GM18517 (cell line): Measurements from ENCODE around the gene IGFBP4.

Source experiments
- ATAC-seq: cut with Tn5 transposase; IDR thresholded peaks from one replicate; pipeline ENCODE4 v1.9.1; 2021; ENCODE audit warnings: mild to moderate bottlenecking, moderate library complexity; ENCODE audit not compliant: unreplicated experiment

IGFBP4 gene

DNA sequence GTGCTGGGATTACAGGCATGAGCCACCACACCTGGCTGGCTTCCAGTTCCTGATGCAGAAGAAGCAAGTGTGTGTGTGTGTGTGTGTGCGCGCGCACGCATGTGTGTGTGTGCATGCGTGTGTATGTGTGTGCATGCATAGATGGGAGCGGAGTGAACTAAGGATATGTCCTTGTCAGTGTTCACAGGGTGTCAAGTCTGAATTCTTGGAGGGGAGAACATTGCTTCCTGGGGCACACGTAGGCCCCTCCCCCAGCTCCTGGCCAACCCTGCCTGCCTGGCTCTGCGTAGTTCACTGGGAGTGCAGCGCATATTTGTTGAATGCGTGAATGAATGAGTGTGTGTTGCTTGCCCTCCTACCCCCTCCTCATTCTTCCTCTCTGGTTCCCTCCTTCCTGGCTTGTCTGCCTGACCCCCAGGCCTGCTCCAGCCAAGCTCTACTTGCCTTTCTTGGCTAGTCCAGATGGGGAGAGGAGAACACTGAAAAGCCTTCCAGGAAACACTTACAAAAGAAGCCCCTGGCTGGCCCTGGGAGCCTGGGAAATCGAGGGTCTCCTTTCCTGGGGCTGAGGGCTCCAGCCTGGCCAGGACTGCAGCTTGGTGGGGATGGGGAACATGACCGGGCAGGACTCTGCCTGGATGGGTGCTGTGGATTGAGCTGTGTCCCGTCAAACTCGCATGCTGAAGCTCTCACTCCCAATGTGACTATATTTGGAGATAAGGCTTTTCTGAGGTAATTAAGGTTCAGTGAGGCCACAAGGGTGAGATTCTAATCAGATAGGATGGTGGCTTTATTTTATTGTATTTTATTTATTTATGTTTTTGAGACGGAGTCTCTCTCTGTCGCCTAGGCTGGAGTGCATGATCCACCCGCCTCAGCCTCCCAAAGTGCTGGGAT, 27.9 kb downstream of the IGFBP4 start:
- no peak for ATAC-seq

DNA sequence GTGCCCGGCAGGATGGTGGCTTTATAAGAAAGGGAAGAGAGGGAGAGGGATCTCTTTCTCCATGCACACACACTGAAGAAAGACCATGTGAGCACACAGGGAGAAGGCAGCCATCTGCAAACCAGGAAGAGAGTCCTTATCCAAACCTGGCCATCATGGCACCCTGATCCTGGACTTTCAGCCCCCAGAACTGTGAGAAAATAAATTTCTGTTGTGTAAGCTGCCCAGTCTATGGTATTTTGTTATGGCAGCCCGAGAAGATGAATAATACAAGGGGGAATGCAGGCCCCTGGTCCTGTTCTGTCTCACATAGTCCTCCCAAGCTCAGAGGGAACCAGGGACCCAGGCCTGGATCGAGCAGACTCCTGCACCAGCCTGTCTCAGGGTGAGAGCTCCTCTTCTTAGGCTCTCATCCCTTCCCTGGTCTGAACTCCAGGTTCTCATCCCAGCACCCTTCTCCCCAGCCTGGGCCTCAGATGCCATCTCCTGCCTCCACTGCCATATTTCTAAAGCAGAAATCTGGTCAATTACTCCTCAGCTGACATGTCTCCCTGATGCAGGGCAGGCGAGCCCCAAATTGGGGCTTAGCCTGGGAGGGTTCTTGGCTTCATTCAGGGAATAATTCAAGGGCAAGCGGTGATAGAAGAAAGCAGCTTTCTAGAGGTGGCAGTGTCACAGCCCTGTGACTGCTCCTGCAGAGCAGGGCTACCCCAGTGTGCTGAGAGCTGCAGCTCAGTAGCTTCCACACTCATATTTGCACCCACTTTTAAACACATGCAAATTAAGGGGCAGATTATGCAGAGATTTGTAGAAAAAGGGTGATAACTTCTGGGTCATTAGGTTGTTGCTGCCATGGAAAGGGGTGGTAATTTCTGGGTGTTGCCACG, 28.8 kb downstream of the IGFBP4 start:
- ATAC-seq, result no peak

DNA sequence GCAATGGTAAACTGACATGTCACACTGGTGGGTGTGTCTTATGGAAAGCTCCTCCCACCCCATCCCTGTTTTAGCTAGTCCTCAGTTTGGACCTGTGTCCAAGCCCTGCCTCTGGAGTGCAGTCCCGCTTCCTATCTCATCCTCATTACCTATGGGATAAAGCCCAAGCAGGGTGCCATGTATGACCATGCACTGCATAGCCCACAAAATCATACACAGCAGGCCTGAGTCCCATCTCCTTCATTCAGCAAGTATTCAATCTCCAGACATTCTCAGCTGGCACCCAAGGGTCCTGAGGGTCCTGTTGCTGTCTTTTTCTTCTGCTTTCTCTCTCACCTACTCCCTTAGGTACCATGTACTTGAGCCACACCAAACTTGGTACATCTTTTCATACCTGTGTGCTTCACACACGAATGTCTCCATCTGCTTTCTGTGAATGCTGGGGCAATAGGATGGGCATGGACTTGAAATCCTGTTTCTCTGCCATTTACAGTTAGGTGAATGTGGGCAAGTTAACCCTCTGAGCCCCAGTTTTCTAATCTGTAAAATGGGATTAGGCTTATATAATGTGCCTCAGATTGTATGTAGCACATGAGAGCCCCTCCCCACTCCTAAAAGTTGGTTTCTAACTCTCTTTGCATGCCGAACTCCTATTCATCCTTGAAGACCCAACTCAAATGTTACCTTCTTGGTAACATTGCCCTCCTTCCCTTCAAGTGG, 29.6 kb downstream of the IGFBP4 start:
- no peak for ATAC-seq

DNA sequence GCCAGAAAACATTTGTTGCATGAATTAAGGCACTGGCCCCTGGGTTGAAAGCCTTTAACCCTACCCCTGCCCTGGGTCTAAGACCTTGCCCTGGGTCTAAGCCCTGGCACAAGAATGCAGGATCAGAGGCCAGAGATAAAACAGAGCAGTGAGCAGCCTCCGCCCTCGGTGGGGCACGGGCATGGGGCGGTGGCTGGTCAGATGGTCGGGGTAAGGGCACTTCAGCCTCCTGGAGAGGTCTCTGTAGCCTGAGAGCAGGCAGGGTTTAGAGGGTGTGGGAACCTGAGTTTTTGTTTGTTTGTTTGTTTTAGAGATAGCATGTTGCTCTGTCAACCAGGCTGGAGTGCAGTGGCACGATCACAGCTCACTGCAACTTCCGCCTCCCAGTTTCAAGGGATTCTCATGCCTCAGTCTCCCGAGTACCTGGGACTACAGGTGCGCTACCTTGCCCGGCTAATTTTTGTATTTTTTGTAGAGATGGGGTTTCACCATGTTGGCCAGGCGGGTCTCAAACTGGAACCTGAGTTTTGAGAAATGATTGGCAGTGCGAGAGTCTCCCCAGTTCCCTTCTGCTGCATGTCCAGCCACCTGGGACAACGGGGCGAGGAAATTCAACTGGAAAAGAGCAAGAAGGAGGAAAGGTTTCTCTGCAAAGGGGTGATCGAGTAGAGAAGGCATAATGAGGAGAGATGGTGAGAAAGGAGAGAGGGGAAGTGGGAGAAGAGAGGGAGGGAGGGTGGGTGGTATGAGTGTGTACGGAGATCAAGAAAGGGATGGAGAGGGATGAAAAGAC, 30.5 kb downstream of the IGFBP4 start:
- ATAC-seq, result no peak

DNA sequence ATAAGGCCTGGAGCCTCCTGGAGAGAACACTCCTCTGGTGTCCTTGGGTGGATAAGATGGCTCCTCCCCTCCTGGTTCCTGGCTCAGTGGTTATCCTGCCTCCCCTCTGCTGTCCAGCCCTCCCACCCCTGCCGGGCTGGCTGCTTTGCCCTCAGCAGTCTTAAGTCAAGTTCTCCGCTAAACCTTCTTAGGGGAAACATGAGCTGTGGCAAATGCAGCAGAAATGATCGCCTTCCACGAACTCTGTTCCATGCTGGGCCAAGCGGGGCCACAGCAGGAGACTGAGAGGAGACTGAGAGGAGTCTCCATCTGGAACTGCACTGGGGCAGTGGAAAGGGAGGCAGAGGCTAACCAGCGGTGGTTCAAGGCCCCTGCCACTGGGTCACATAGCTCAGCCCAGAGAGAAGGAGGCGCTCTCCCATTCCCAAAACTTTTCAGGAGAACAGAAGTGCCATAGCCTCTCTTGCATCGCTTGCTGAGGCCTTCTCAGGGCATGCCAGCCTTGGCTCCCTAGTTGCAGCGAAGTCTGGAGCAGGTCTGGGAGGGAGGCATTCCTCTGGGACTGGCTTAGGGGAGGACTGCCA, 31.3 kb downstream of the IGFBP4 start:
- no peak for ATAC-seq

DNA sequence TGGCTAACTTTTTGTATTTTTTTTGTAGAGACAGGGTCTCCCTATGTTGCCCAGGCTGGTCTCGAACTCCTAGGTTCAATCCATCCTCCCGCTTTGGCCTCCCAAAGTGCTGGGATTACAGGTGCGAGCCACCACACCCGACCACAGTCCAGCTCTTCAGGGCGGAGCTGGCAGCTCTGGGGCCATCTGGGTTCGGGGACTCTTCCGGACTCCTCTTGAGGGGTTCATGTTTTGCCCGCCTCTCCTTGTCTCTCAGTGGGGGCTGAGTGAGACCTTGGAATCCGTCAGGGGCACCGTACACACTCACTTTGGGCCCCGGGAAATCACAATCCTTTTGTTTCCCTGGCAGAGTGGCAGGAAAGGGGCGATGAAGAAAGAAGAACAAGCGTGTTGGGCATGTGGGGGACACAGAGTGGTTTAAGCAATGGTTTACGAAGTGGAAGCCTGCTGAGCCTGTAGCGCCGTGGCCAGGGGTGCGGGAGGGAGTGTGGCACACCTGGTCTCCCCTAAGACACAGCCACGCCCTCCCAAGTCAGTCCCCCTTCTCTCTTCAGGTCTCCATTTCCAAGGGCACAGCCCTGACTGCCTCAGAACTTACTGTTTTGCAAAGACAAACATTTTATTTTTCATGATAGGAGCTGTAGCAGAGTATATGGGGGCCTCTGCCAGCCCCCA, 32.1 kb downstream of the IGFBP4 start:
- no peak for ATAC-seq

DNA sequence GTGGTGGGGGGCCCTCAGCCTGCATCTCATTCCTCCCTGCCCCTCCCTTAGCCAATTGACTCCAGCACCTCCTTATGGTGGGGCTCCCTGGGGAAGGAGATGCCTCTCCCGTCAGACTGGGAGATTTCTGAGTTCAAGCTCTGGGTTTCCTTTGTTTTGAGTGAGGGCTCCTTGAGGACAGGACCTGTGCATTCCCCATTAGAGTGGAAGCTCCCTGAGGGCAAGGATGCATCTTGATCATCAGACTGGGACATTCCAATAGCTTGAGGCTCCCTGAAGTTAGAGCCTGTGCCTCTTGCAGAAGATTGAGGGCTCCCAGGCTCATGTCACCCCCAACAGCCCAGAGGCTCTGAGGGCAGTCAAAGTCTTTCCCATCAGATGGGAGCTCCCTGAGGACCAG, 34.5 kb downstream of the IGFBP4 start:
- ATAC-seq, result no peak

DNA sequence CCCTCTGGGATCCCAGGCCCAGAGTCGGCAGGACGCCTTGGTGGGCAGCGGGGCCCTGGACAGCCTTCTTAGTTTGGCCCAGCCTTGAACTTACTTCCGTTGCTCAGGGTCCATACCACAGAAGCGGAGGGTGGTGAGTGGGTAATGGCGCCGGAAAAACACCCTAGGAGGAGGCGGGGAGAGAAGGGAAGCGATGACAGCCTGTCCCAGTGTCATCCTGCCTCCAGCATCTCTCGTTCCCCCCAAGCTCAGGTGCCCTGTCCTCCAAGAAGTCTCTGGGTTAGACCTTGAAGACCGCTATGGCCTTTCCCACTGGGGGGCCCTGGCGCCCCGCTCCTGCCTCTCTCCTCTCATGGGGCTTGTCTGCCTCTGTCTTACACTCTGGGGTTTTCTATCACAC, 35.2 kb downstream of the IGFBP4 start:
- ATAC-seq, result no peak

DNA sequence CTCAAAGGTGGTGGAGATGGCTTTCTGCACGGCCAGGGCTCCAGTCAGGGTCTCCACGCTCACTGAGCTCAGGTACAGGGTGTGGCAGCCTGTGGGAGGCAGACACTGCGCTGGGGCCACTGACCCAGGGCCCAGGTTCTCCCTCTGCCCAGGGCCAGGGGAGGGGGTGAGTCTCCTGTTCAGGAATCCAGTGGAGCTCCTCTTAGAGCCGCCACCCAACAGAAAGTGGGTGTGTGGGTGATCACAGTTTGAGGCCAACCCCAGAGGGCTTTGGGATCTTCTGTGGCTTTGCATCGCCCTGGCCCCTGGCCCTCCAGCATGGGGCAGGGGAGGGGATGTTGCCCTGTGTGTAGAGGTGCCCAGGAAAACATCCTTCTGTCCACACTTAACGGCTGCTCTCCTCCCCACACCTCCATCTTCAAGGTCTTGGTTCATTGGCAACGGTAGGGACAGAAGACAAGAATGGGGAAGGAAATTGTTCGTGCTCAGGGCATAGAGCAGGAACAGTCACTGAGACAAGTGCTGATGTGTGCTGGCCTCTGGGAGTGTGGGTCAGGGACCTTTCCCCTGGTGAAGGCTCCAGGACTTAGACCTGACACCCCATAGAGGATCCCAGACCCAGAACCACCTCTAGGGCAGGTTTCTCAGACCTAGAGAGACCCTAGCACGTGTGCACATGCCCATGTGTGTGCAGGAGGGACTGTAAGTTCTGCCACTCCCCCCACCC, 36.7 kb downstream of the IGFBP4 start:
- no peak for ATAC-seq

DNA sequence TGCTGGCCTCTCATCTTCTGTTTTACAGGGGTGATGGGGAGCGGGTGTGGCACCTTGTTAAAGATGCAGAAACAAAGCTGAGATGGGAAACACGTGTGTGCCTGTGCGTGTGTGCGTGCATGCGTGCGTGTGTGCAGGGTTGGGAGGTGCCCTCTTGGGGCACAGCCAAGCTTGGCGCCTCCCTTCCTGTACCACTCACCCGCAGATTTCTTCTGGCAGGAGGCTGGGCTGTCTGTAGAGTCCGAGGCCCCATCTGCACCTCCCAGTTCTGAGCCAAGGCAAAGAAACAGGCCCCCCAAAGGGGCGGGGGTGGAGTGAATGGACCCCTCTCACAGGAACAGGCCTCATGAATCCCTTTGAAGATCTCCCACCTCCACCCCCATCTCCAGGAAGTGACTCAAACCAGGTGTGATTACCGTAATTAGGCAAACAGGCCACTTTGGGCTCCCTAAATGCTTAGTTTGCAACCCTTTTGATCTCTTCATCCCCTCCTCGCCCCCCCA, 37.3 kb downstream of the IGFBP4 start:
- no peak for ATAC-seq

DNA sequence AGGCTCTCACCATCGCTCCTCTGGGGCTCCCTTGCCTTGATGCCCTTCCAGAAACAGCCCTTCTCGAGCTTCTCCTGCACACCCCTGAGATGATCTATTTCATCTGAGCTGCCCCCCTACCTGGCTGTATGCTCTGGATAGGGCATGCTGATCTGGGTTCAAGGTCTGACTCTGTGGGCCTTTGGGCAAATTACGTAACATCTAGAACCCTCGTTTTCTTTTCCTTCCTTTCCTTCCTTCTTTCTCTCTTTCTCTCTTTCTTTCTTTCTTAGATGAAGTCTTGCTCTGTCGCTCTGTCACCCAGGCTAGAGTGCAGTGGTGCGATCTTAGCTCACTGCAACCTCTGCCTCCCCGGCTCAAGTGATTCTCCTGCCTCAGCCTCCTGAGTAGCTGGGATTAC, 37.9 kb downstream of the IGFBP4 start:
- ATAC-seq, result no peak

DNA sequence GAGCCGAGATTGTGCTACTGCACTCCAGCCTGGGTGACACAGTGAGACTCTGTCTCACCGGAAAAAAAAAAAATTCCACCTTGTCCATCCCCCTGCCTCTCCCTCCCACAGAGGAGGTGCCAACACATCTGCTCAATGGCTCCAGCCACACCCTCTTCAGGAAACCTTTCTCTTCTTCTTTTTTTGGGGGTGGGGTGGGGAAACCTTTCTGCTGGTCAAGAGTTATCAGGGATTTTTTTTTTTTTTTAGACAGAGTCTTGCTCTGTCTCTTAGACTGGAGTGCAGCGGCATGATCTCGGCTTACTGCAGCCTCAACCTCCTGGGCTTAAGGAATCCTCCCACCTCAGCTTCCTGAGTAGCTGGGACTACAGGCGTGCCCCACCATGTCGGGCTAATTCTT, 39.5 kb downstream of the IGFBP4 start:
- no peak for ATAC-seq

DNA sequence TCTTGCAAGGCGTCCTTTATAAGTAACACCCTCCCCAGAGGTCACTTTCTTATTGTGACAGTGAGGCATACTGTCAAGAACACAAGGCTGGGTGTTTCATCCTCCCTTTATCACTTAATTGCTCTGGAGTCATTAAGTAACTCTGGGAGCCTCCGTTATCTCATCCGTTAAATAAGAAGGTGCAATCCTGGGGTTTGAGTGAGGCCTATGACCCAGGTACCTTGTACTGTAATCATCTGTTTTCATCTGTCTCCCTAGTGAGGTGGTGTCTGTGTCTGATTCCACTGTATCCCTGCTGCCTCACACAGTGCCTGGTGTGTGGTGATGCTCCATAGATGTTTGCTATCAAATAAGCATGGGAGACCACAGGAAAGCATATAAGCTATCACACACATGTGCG, 40.4 kb downstream of the IGFBP4 start:
- ATAC-seq, result no peak

DNA sequence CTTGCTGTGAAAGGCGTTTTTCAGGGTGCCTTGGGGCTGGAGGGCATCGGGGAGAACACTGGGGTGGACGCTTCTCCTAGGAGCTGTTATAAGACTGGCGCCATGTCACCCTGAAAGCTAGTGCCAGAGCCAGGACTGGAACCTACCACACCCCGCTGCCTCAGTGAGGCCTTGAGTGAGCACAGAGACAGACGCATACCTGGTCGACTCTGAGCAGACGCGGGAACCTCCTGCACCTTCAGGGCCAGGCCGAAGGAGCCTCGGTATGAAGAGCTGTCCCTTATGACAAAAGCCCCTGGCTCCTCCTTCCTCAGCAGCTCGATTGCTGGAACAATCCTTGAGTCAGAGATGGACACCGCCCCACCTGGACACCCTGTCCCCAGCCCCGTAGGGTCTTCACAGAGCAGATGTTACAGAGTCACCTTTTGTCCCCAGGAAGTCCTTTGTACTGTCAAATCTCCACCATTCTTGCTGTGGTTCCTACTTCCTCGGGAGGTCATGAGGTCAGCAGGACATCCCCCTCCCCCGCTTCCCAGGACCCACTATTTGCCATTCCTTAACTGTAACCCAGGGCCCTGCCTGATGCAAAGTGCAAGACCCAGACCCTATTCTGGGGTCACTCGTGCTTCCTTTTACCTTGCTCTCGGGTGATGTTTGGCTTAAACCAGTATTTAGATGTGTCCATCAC, 41.2 kb downstream of the IGFBP4 start:
- ATAC-seq, result no peak

DNA sequence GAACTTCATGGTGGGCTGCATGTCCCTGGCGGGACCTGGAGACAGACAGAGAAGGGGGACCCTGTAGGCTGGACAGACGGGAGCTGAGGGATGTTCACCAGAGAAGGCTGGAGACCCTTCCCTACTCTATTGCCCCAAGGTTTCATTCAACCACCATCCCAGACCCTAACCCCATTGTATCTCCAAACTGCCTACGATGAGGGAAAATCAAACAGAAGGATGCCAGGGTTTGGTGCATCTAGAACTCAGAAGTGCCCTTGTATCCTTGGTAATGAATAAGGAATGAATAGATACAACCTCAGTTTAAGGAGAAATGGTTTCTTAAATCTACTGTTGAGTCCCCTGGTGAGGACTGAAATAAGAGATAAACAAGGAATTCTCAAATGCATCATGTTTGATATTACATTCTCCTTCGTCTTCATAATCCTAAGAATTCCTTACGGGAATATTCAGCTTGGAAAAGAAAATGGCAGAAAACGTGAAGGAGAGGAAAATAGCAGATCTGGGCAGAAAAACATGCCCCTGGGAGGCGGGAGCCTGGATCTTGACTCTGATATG, 41.8 kb downstream of the IGFBP4 start:
- ATAC-seq, result no peak

DNA sequence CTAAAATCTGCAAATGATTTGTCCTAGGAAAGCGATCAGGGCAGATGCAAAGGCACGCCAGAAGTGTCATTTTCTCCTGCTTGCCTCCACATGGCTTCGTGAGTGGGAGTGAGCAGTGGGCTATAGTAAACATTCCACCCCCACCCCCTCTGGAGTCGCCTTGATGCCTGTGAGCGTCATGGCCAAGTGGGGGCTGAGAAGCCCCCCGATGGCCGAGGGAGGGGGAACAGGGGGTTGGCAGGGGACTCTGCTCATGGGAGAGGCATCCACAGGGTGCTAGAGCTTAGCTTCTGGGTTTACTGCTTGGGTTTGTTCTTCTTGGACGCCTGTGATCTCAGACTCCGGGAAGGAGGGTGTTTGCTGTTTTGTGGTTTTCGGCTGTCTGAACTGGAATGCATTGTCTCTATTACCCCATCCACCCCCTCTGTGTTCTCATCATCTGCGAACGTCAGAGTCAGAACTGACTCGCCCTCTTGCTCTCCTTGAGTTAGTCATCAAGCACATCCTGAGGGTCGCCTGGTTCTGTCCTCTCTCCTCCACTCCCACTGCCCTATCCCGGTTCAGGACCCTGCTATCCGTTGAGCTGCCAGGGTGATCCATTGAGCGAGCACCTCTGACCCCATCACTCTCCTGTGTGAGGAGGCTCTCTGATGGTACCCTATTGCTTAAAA, 42.7 kb downstream of the IGFBP4 start:
- no peak for ATAC-seq
